Ishikawa (cell line): Measurements from ENCODE around the gene CLEC4M.

Source experiments
- CREB1 ChIP-seq: IDR thresholded peaks from 2 replicates; pipeline ENCODE4 v1.6.1; 2012; ENCODE audit warnings: low read depth
- EGR1 ChIP-seq: IDR thresholded peaks from 2 replicates; pipeline ENCODE4 v1.6.1; 2012
- EP300 ChIP-seq: IDR thresholded peaks from 2 replicates; pipeline ENCODE4 v1.6.1; 2012; ENCODE audit warnings: borderline replicate concordance
- FOXM1 ChIP-seq: IDR thresholded peaks from 2 replicates; pipeline ENCODE4 v1.6.1; 2012; ENCODE audit warnings: low read depth, borderline replicate concordance
- MAX ChIP-seq: IDR thresholded peaks from 2 replicates; pipeline ENCODE4 v1.6.1; 2012
- NFIC ChIP-seq: IDR thresholded peaks from 2 replicates; pipeline ENCODE4 v1.6.1; 2012
- RAD21 ChIP-seq: IDR thresholded peaks from 2 replicates; pipeline ENCODE4 v1.6.1; 2012; ENCODE audit warnings: low read depth
- TAF1 ChIP-seq: IDR thresholded peaks from 2 replicates; pipeline ENCODE4 v1.6.1; 2012; ENCODE audit warnings: low read depth, mild to moderate bottlenecking
- USF1 ChIP-seq: IDR thresholded peaks from 2 replicates; pipeline ENCODE4 v1.6.1; 2012
- ZBTB7A ChIP-seq: IDR thresholded peaks from 2 replicates; pipeline ENCODE4 v1.6.1; 2012; ENCODE audit warnings: low read depth

- TF ChIP-seq CREB1 (no peak), EP300 (no peak), MAX (no peak), TAF1 (no peak), NFIC (no peak), USF1 (no peak), RAD21 (no peak), EGR1 (no peak), ZBTB7A (no peak), FOXM1 (no peak)
Observed at GRCh38 chr19:7729831-7730285, 33.2 kb upstream of the CLEC4M start.
